ENCODE measurements around the gene FASTKD3.

FASTKD3 gene

DNA sequence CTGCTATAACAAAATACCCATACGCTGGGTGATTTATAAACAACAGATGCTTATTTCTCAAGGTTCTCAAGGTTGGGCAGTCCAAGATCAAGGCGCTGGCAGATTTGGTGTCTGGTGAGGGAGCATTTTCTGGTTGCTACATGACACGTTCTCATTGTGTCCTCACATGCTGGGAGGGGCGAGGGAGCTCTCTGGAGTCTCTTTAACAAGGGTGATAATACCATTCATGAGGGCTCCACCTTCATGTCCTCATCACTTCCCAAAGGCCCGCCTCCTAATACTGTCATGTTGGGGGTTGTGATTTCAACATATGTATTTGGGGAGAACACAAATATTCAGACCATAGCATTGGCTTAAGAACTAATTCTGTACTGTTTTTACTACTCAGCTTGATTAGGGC, 22.5 kb downstream of the FASTKD3 start:
- FAIRE-seq = no peak

DNA sequence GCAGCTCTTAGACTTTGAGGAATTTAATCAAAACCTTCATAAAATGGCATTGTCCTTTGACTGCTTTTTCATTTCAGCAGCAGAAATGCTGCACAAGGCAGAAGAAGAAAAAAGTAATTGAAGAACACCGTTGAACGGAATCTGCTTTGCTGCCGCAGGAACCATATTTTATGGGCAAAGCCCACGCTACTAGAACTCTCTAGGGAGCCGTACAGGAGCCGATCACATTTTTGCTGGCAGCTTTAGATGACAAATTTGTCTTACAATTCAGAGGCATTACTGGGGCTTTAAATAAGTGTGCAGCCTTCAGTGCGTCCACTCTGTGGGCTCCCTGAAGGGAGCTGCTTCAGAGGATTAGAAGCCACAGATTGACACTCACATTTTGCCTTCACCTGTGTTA, 23.3 kb downstream of the FASTKD3 start:
- no peak for FAIRE-seq

DNA sequence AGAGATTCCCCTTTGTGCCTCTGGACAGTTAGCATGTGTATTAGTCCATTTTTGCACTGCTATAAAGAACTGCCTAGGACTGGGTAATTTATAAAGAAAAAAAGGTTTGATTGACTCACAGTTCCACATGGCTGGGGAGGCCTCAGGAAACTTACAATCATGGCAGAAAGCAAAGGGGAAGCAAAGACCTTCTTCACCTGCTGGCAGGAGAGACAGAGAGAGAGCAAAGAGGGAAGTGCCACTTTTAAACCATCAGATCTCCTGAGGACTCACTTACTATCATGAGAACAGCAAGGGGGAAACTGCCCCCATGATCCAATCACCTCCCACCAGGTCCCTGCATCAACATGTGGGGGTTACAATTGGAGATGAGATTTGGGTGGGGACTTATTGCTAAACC, 23.9 kb downstream of the FASTKD3 start:
- no peak for FAIRE-seq

DNA sequence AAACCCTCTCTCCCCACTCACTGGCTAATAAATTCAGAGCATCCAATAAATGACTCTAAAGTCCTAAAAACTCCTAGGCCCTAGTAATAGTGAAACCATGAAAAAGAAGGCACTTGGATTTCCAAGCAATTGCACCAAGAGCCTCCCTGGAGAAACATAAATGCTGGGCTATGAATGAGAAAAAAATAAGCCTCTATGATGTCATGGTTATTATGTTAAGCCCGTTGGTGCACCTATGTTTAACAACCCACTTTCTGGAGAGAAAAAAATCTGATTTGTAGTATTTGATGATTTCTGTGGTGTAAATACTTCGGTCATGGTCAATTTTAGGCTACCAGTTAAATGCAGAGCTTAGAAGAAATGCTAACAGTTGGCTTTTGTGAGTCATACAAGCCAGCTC, 26.3 kb downstream of the FASTKD3 start:
- FAIRE-seq = no peak

DNA sequence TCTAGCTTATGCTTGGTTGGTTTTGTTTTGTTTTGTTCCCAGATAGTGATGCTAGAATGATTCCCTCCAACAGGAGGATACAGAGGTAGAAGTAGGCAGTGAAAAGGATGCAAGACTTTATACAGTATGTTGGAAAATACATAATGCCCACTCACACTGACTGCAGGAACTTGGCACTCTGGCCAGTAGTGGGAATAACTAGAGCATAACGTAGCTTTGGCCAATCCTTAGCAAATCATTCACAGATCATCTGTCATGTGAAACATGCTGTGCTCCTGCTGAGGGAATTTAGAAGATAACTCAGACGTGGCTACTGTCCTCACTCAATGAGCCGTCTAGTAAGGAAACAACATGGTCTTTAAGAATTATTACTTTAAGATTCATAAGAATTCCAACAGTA, 31.4 kb downstream of the FASTKD3 start:
- FAIRE-seq = no peak

DNA sequence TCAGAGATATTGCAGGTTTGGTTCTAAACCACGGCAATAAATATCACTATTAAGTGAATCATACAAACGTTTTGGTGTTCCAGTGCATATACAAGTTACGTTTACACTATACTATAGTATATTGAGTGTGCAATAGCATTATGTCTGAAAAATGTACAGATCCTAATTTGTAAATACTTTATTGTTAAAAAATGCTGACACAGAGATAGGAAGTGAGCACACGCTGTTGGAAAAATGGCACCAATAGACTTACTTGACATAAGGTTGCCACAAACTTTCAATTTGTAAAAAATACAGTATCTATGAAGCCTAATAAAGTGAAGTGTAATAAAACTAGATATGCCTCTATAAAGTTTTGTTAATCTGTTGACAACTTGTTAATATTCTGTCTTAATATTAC, 33.8 kb downstream of the FASTKD3 start:
- FAIRE-seq = no peak

DNA sequence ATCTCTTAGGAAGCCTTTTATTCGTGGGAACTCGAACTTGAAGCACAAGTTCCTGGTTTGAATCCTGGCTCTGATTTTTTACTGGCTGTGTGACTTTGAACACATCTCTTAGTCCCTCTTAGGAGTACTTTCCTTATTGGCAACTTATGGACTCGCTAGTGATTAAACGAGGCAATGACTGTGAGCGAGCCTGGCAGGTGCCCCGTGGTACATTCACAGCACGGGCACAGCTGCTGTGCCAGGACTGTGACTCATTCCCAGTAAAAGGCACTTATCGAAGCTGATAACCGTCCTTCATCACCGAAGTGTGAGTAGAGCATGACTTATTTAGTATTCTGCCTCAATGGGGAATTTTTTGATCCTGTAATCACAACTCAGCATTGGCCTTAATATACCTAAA, 40.6 kb downstream of the FASTKD3 start:
- no peak for FAIRE-seq

DNA sequence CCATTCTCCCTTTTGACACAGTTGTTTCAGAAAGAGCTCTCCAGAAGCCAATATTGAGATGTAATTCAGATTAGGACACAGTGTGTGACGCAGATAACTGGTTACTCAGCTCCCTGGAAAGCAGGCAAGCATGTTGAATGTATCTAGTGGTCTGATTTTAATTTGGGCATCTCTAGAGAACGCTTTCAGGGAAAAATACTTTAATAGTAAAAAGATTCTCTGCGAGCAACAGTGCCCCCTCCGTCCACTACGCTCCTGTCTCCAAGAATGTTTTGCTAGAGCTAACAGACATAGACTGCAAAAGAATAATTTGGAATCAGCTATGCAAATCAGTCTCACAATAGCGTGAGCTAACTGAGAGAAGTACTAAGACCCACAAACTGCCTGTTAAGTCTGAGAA, 41.2 kb downstream of the FASTKD3 start:
- FAIRE-seq = no peak

DNA sequence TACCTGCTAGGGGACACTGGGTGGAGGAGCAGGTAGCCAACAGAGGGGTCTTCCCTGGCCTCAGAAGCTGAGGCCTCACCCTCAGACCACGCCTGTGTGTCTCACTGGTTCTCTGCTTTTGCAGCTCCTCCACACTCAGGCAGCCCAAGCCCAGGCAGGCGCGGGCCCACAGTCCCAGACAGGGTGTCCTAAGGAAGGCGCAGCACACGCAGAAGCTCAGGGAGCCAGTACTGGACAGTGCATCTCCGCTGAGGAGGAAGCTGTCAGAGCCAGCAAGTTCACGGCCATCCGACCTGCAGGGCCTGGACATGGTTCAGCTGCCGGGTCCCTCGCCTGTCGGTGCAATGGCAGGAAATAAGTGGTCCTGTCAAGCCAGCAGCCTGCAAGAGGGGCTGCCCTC, 43.2 kb downstream of the FASTKD3 start:
- no peak for FAIRE-seq

DNA sequence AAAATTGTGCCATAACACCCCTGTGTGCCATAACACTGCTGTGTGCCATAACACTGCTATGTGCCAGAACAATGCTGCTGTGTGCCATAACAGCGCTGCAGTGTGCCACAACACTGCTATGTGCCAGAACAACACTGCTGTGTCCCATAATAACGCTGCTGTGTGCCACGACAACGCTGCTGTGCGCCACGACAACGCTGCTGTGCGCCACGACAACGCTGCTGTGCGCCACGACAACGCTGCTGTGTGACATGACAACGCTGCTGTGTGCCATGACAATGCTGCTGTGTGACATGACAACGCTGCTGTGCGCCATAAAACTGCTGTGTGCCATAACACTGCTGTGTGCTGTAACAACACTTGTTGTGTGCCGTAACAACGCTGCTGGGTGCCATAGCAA, 43.8 kb downstream of the FASTKD3 start:
- no peak for FAIRE-seq

DNA sequence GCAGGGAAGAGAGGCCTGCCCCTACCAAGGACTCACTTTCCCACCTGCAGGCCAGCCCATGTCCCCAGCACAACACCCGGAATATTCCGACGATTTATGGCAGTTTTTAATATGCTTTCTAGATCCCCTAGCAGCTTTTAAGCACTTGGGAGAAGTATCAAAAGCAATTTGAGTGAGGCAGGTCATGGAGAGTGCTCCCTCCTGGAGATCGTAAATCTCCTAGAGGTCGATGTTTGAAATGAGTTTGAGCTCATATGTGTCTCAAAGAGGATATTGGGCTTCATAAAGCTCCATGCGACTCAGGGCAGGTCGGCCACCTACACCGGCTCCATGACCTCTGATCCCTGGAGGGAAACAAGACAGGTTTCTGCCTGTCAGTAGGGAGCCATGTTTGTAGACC, 45.2 kb downstream of the FASTKD3 start:
- no peak for FAIRE-seq

DNA sequence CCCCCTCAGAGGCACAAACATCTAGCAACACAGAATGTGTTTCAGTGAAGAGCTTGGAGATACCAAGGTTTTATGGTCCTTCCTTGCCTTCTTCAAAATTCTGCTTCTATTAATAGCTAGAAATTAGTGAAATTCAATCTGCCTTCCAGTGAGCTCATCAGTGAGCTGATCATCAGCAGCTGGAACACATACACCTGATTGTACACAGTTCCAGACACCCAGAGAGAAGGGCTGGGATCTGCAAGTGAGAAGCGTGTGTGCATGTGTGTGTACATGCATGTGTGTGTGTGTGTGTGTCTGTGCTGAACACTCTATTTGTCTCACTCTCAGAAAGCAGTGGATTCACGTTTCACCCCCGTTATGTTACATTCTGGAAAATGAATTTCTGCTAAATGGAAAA, 46.4 kb downstream of the FASTKD3 start:
- no peak for FAIRE-seq

DNA sequence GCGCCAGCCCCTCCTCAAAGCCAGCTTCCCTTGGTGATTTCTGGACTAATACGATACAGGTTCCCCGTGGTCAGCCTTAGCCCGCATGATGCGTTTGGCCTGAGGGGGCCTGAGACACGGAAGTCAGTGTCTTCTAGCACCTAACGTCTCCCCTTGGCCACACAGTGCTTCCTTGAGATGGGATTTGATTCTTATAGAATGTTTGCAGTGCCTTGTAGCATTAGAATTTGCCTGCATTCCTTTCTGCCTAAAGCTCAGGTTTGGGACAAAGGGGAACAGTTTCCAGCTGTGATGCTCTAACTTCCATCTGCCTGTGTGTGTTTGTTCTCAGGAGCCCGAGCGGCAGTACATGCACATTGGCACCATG, 52.3 kb downstream of the FASTKD3 start:
- no peak for FAIRE-seq

DNA sequence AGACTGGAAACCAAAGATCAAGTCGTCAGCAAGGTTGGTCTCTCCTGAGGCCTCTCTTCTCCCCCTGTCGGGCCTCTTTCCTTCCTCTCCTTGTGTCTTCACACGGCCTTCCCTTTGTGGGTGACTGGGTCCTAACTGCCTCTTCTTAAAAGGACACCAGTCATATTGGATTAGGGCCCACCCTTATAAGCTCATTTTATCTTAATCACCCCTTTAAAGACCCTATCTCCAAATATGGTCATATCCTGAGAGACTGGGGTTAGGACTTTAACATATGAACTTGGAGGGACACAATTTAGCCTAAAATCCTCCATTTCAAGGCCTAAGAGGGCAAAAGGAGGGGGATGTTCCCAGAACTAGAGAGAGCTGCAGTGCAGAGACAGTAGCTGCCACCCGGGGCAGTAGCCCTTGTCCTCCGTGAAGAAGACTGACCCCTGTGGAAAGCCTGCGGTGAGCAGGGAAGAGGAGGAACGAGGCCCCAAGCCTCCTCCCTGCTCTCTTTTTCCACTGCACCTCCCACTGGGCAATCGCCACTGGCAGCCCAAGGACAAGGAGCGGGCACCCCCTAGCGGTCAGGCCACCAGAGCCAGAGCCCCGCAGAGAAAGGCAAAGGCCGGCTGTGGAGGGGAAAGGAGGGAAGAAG, 52.8 kb downstream of the FASTKD3 start:
- FAIRE-seq = no peak

DNA sequence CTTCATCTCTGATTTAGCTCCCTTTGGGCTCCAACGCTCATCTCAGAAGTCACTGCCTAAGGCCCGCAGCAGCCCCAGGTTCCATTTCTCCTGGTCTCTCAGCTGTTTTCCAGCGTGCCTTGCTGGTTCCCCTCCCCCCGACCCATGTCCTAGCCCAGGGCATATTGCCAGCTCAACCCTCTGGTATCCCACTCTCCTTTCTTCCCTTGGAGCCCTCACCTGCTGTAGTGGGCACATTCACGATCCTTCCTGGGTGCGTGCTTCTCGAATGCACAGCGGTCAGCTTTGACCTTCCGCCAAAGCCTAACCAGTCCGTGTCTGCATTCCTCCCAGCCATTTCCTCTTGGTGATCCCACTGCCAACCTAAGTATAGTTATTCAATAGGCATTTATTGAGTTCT, 54.0 kb downstream of the FASTKD3 start:
- FAIRE-seq = no peak

DNA sequence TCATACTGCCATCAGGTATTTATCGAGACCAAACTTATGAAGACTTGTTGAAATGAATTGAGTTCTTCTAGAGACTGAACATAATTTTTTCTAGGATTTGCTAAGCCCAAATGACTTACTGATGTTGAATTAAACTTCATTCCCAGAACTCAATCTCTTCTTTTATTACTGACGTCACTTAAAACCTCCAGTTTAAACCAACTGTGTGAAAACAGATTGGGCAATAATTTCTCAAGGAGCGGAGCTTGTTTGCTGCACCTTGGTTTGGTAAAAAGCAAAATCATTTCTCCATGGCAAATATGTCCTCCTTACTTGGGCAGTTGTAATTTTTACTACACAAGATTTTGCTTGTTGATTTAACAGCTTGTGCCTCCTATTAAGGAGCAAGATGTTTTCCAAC, 55.3 kb downstream of the FASTKD3 start:
- FAIRE-seq = no peak

DNA sequence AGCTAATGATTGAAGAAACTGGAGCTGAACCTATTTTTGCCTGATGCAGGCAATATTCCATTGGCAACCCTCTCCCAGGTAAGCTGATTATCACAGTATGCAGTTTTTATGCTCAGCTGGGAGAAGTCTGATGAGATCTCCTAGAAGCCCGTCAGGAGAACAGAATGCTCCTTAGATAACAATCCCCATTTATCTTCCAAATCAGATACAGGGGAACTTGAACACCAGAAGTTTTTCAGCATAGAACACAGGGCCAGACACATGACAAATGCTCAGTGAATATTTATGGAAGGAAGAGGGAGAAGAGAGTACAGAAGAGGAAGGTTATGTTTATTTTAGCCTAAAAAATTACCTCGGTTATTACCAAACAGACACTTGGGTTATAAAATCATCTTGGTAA, 55.8 kb downstream of the FASTKD3 start:
- FAIRE-seq = no peak

DNA sequence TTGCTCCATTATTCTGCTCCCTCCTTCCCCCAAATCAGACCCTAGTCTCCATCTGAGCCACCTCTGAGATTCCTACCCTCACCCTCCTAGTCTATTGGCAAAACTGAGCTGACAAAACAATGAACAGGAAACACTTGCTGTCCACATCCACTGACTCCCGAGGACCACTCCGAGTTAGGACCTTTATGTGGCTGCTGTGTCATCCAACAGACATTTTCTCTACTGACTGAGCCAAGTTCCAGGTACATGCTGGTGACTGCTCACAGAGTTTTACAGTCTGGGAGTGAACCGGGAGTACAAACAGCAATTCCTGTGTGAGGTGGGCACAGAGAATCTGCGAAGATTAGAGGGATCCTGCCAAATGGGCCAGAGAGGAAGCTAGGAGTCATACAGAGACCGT, 57.1 kb downstream of the FASTKD3 start:
- FAIRE-seq = no peak
